Stimulated activated CD4-positive, alpha-beta T cell treated with anti-CD3 and anti-CD28 coated beads, Interleukin-1b, Interleukin-23, amount 100 ng/mL, for 24 hours (primary cell): Measurements from ENCODE around the gene PARN.
"Not testable (repeated sequence)": the region's sequence is repeated elsewhere in the genome, so short reads cannot be mapped to it uniquely, and the experiment has no call there.

Experiments
- DNase-seq, 4 experiments: peaks; one replicate each; pipeline ENCODE4 v3.0.0-alpha.2; 2020; ENCODE audit warnings: low read depth in 4 of 4, low spot score in 1 of 4

PARN gene

DNA sequence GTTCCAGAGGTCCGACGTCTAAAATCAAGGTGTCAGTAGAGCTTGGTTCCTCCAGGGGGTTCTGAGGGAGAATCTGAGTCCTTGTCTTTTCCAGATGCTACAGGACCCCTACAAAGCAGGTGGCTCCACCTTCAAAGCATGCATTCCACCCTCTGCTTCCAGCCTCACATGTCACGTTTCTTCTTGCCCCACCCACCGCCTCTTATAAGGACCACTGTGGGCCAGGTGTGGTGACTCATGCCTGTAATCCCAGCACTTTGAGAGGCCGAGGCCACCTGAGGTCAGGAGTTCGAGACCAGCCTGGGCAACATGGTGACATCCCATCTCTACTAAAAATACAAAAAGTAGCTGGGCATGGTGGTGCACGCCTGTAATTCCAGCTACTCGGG, 227.1 kb downstream of the PARN start:
- DNase-seq: not testable (repeated sequence)

DNA sequence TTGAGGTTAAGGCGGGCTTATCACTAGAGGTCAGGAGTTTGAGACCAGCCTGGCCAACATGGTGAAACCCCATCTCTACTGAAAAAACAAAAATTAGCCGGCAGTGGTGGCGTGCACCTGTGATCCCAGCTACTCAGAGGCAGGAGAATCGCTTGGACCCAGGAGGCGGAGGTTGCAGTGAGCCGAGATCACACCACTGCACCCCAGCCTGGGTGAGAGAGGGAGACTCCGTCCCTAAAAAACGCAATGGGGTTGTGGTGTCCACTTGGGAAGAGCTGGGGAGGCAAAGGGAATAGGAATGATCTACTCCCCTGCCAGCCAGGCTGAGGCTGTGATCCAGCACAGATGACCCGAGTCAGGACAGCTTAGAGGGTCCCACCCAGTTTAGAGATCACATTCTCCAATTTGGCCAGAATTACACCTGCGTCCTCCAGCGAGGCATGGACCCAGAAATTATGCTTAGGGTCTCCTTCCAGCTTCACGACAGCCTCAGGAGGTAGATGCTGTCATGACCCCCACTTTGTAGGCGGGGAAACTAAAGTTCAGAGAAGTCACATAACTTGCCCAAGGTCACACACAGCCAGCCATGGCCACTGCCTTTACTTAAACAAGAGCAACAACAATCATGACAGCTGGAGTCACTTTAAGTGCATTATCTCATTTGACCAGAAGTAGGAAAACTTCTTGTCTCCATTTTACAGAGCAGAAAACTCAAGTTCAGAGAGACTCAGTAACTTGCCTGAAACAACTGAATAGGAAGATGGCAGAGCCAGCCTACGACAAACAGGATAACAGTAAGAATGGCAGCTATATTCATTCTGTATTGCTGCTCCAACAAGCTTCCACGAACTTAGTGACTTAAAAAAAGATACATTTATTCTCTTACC, 227.7 kb downstream of the PARN start:
- not testable (repeated sequence) for DNase-seq

DNA sequence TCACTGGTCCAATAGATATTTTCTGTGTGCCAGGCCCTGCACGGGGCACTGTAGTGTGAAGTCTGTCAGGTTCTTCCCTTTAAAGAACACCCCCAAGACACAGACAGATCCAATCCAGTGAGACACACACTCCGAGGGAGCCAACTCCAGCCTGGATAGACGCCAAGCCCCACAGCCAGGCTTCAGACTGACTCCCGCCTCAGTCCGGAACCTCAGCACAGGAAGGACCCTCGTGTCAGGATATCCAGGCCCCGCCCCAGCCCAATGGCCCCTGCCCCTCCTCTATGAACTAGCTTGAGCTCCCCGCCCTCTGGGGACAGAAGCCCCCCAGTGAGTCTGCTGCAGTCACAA, 228.4 kb downstream of the PARN start:
- not testable (repeated sequence) for DNase-seq

DNA sequence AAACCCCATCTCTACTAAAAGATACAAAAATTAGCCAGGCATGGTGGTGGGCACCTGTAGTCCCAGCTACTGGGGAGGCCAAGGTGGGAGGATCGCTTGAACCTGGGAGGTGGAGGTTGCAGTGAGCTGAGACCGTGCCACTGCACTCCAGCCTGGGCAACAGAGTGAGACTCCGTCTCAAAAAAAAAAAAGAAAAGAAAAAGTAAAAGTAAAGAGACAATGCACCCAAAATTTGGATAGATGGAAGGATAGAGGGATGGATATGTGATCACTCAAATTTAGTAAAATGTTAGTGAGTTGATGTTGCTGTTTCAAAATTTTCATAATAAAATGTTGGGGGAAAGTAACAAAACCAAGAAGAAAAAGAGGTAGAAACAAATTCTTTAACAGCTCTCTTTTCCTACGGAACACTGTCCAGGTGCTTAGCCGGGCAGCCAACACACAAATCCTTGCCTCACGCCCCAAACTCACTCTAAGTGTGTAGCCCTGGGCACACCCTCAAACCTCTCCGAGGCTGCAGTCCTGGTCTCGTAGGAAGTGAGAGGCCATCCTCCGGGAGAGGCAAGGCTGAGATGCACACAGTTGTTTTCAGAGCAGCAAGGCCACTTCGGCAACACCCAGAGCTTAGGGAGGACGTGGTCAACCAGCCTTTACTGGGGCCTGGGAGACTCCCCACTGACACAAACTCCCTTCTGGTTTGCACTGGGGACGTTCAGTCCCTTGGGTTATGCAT, 228.9 kb downstream of the PARN start:
- DNase-seq: not testable (repeated sequence)

DNA sequence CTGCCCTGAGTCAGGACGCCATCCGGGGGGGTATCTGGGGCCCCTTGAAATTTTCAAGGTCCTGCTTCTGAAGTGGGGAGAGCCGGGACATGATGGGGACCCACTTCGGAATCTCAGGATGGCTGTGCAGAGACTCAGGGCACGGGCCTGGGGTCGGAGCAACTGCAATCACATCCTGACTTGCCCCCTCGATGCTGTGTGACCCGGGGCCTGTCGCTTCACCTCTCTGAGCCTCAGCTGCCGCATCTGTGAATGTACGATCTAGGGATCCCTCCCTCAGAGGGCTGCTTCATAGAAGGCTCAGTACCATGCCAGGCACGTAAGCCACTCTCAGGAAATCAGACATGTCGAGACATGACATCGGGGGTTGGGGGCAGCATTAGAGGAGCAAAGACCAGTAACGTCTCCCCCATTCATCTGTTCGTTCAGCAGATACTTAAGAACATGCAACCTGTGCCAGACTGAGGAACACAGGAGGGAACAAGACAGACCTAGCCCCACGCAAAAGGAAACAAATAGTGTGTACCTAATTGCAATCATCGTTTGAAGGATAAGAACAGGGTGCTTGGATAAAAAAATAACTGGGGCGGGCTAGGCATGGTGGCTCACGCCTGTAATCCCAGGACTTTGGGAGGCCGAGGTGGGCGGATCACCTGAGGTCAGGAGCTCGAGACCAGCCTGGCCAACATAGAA, 229.6 kb downstream of the PARN start:
- DNase-seq: no peak

DNA sequence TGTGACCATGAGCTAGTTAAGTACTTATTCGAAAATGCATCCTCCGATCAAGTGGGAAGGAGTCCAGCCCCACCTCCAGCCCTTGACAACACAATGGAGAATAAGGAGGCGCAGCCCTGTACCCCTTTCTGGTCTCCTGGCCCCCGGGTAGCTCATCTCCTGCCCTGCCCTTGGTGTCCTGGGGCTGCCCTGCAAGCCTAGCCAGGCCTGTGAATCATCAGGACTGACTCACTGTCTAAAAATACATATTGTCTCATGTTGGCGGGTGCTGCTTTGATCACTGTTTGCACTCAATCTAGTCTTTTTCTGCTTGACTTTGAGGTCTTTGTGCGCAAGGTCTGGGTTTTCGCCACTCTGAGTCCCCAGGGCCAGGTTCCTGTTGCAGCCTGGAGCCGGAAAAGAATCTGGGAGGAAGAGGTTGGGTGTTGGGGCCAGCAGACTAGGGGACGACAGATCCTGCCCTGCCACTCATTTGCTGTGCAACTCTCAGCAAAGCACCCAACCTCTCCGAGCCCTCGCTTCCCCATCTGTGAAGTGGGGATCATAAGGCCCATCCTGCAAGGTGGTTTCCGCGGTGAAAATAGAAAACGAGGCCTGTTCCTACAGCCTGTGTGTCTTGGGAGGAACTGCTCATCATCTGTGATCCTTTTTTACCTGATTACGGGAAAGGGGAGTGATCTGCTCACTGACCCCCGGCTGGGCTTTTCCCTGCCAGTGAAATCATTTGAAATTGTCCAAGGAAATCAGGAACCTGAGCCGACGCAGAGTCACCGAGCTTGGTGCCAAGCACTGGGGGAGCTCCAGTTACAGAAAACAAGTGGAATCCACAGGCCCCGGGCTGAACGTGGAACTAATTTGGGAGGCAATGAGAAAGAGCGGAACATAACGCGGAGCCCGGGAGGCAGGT, 230.4 kb downstream of the PARN start:
- DNase-seq: no peak

DNA sequence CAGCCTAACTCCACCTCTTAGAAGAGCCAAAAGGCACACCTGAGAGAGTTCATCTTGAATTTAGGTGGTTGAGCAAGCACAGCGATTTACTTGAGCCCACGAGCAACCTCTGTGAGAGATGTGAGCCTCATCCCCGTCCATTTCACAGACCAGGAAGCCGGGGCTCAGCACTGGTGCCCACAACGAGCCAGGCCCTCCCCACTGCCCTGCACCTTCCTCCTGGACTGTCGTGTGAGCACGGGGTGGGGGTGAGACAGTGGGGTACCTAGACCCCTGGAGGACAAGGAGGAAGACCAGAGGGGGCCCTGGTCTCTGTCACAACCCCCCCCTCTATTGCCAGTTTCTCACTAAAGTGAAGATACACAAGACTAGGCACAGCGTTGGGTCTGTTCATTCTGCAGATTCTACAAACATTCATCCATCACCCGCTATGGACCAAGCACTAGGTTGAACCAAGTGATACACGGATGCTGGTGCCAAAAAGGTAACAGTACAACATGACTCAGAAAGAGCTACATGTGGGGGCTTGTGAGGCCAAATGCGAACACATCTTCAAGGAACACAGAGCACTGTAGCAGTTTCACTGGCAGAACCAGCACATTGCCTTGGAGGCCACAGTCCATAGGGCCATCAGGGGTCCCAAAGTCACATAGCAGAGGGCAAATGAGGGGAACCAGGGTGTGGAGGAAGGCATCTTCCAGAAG, 231.9 kb downstream of the PARN start:
- DNase-seq: no peak

DNA sequence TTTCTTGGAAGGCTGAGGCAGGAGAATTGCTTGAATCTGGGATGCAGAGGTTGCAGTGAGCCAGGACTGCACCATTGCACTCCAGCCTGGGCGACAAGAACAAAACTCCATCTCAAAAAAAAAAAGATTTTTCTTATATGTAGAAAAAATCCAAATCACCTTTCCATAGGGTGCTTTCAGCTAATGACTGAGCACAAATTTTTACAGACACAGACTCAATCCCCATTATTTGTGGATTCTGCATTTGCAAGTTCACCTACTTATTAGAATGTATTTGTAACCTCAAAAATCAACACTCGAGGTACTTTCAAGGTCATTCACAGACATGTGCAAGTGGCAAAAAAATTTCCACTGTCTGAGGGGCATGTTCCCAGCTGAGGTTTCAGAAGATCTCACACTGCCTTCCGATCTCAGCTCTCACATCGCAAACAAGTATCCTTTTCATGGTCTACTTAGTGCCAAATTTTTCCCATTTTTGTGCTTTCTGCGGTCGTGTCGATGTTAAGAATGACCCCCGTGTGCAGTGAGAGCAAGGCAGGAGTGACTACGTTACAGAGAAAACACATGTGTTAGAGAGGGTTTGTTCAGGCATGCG, 234.3 kb downstream of the PARN start:
- not testable (repeated sequence) for DNase-seq

DNA sequence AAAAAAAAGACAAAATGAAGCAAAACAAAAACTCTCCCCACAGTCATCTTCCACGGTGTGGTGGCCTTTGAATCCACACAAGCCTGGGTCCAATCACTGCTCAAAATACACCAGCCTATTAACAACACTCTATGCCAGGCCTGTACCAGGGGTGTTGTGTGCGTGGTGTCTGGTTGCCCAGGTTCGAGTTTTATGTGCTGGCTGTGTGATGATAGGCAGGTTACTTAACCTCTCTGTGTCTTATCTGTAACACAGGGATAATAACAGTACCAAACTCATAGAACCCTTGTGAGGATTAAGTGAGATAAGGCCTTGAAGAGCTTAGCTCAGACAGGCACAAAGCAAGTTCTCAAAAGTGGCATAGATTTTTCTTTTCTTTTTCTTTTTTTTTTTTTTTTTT, 235.2 kb downstream of the PARN start:
- no peak for DNase-seq

DNA sequence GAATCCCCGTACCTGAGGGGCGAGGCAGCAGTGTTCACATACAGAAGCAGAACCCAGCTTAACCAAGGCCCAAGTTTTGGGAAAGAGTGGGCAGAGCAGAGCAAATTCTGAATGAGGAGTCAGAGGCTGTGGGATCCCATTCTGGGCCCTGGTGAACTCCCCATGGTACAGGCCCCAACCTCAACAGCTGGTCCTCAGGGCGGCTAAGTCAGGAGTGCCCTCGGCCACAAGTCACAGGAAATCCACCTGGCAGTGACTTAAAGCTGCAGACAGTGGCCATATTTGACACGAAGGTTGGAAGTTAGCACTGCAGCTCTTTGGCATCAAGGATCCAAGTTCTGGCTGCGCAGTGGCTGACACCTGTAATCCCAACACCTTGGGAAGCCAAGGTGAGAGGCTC, 237.1 kb downstream of the PARN start:
- DNase-seq: no peak

DNA sequence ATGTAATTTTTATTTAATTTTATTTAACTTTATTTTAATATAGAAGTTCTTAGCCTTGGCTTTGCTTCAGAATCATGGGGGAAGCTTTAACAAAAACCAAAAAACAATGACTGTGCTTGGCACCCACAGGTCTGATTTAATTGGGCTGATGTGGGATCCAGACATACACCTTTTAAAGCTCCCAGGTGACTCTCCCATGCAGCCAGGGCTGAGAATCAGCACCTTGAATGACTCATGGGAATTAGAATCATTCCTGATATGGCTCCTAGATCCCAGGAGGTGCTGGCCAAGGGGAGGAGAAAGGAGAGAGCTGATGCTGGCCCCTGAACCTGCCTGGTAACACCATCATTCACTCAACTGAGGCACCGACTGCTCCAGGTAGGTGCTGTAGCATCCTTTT, 240.7 kb downstream of the PARN start:
- no peak for DNase-seq

DNA sequence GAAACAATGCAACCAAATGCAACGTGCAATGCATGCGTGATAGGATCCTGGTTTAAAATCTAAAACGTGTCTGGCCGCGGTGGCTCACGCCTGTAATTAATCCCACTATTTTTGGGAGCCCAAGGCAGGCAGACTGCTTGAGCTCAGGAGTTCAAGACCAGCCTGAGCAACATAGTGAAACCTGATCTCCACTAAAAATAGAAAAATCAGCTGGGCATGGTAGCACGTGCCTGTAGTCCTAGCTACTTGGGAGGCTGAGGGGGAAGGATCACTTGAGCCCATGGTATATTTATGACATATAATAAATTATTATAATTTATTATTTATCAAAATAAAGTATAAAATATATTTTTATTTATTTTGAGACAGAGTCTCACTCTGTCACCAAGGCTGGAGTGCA, 241.8 kb downstream of the PARN start:
- DNase-seq: no peak

DNA sequence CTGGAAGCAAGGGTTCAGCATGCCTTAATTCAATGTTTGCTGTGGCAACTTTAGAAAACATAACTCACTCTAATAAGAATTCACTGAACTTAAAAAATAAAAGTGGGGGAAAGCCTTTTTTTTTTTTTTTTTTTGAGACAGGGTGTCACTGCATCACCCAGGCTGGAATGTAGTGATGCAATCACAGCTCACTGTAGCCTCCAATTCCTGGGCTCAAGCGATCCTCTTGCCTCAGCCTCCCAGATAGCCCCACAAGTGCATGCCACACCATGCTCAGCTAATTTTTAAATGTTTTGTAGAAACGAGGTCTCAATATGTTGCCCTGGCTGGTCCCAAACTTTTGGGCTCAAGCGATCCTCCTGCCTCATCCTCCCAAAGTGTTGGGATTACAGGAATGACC, 243.9 kb downstream of the PARN start:
- DNase-seq: no peak
